HL-60 (cell line): ENCODE measurements around the gene FLAD1.

Experiments
- DNase-seq, 2 experiments: peaks; one replicate each; pipeline ENCODE4 v3.0.0-alpha.2; 2010 to 2020; ENCODE audit warnings: low read depth in 1 of 2, low spot score in 1 of 2
- H3K27ac ChIP-seq: fragments of 250-450 bp; sonication (Bioruptor Pico); replicated peaks from 2 replicates; pipeline ENCODE4 v1.5.1; 2020; ENCODE audit warnings: mild to moderate bottlenecking, moderate library complexity
- H3K27me3 ChIP-seq: fragments of 250-450 bp; sonication (Bioruptor Pico); 2 replicates; pipeline ENCODE4 v1.5.1; 2021; ENCODE audit warnings: mild to moderate bottlenecking, moderate library complexity; ENCODE audit not compliant: insufficient read depth, poor library complexity, severe bottlenecking
- H3K4me3 ChIP-seq: replicated peaks from 2 replicates; pipeline ENCODE4 v1.5.1; 2011; ENCODE audit warnings: mild to moderate bottlenecking, control low read depth, low read length; ENCODE audit not compliant: insufficient read depth
- CTCF ChIP-seq: IDR thresholded peaks from one replicate; pipeline ENCODE4 v1.5.1; 2011; ENCODE audit warnings: low read length, control low read depth, inconsistent platforms; ENCODE audit not compliant: insufficient read depth
- GABPA ChIP-seq: IDR thresholded peaks from 2 replicates; pipeline ENCODE4 v1.6.1; 2012; ENCODE audit warnings: low read depth
- POLR2AphosphoS5 ChIP-seq: IDR thresholded peaks from 2 replicates; pipeline ENCODE4 v1.6.1; 2012; ENCODE audit warnings: low read depth
- REST ChIP-seq: IDR thresholded peaks from 2 replicates; pipeline ENCODE4 v1.6.1; 2012; ENCODE audit warnings: low read depth; ENCODE audit not compliant: insufficient replicate concordance
- SPI1 ChIP-seq: IDR thresholded peaks from 2 replicates; pipeline ENCODE4 v1.6.1; 2012; ENCODE audit warnings: low read depth, mild to moderate bottlenecking, borderline replicate concordance

The FLAD1 gene

GRCh38 chr1:155007251-155007828 is 24.2 kb downstream of the FLAD1 start:
- peak overlapping the region; percentile 76 for H3K4me3 ChIP-seq
- no peak for DNase-seq
- peak overlapping the region; percentile 94 for H3K27ac ChIP-seq
- TF ChIP-seq POLR2AphosphoS5 (no peak), CTCF (no peak), REST (no peak), SPI1 (no peak), GABPA (no peak)
- no peaks in the 10 kb centered on the region for H3K27me3 ChIP-seq

- peak; percentile 90 to 92 for DNase-seq
- peak overlapping the region; percentile 76 for H3K4me3 ChIP-seq
- TF ChIP-seq CTCF (no peak), REST (no peak), SPI1 (peak; percentile 13; the same call in 1 of the 2 replicates), POLR2AphosphoS5 (peak; percentile 48; the same call in 1 of the 2 replicates), GABPA (no peak)
Measured at GRCh38 chr1:155008015-155008941, 25.1 kb downstream of the FLAD1 start.

GRCh38 chr1:155009221-155009711 is 26.1 kb downstream of the FLAD1 start:
- no peaks in the 10 kb centered on the region for H3K27me3 ChIP-seq
- H3K27ac ChIP-seq, result peak overlapping the region; percentile 94
- H3K4me3 ChIP-seq, result peak overlapping the region; percentile 76
- DNase-seq, result no peak
- TF ChIP-seq REST (no peak), CTCF (no peak), GABPA (no peak), SPI1 (no peak), POLR2AphosphoS5 (0 out of 2 replicates have a peak, but pooled peaks have one; percentile 2)

More at GRCh38 chr1:155008015-155008941, 25.1 kb downstream of the FLAD1 start:
- Histone ChIP-seq H3K27ac (peak overlapping the region; percentile 94), H3K27me3 (no peaks in the 10 kb centered on the region)
